Mesenchymal stem cell (in vitro differentiated cells and primary cell): ENCODE results near the gene ACYP1.

Experiments
- DNase-seq: peaks from one replicate; pipeline ENCODE4 v3.0.0-alpha.2; 2013
- H2AFZ ChIP-seq: one replicate; pipeline ENCODE4 v1.6.1; 2013; ENCODE audit warnings: low read depth, mild to moderate bottlenecking, control low read depth, inconsistent platforms, low read length, moderate library complexity
- H2AK5ac ChIP-seq: 2 replicates; pipeline ENCODE4 v1.6.1; 2013; ENCODE audit warnings: low read length, moderate library complexity, mild to moderate bottlenecking, inconsistent platforms; ENCODE audit not compliant: severe bottlenecking
- H2BK120ac ChIP-seq: one replicate; pipeline ENCODE4 v1.6.1; 2013; ENCODE audit warnings: low read depth, mild to moderate bottlenecking, inconsistent platforms, low read length, moderate library complexity
- H2BK12ac ChIP-seq, 2 experiments: one replicate each; pipeline ENCODE4 v1.6.1; 2013; ENCODE audit warnings: inconsistent platforms in 2 of 2, low read length in 2 of 2, mild to moderate bottlenecking in 2 of 2, moderate library complexity in 2 of 2, control low read depth in 1 of 2
- H2BK15ac ChIP-seq: one replicate; pipeline ENCODE4 v1.6.1; 2013; ENCODE audit warnings: mild to moderate bottlenecking, low read depth, inconsistent platforms; ENCODE audit not compliant: poor library complexity, severe bottlenecking
- H2BK5ac ChIP-seq: 2 replicates; pipeline ENCODE4 v1.6.1; 2013; ENCODE audit warnings: low read depth, mild to moderate bottlenecking, low read length, control low read depth, inconsistent platforms; ENCODE audit not compliant: poor library complexity, severe bottlenecking
- H3K14ac ChIP-seq, 2 experiments: one replicate each; pipeline ENCODE4 v1.6.1; 2013; ENCODE audit warnings: inconsistent platforms in 2 of 2, low read length in 2 of 2, control low read depth in 1 of 2, mild to moderate bottlenecking in 1 of 2, moderate library complexity in 1 of 2
- H3K18ac ChIP-seq, 2 experiments: one replicate each; pipeline ENCODE4 v1.6.1; 2013; ENCODE audit warnings: inconsistent platforms in 2 of 2, low read length in 2 of 2, control low read depth in 1 of 2, low read depth in 1 of 2, mild to moderate bottlenecking in 1 of 2
- H3K23ac ChIP-seq, 2 experiments: one replicate each; pipeline ENCODE4 v1.6.1; 2013; ENCODE audit warnings: inconsistent platforms in 2 of 2, low read length in 2 of 2, mild to moderate bottlenecking in 2 of 2, moderate library complexity in 2 of 2, control low read depth in 1 of 2
- H3K27ac ChIP-seq: 2 replicates; pipeline ENCODE4 v1.5.1; 2013; ENCODE audit warnings: mild to moderate bottlenecking, moderate library complexity, low read length, control low read depth, inconsistent platforms; ENCODE audit not compliant: poor library complexity, severe bottlenecking
- H3K27me3 ChIP-seq, 2 experiments: 2 replicates each; pipeline versions ENCODE4 v1.6.1 to v1.7.0; 2013; ENCODE audit warnings: low read length in 2 of 2, mild to moderate bottlenecking in 2 of 2, moderate library complexity in 2 of 2, control low read depth in 1 of 2, inconsistent platforms in 1 of 2; ENCODE audit not compliant: control insufficient read depth in 1 of 2, insufficient read depth in 1 of 2
- H3K36me3 ChIP-seq, 2 experiments: 2 replicates each; pipeline versions ENCODE4 v1.6.1 to v1.7.0; 2013; ENCODE audit warnings: low read length in 2 of 2, control low read depth in 1 of 2, inconsistent platforms in 1 of 2, low read depth in 1 of 2, mild to moderate bottlenecking in 1 of 2; ENCODE audit not compliant: insufficient read depth in 2 of 2, control insufficient read depth in 1 of 2
- H3K4ac ChIP-seq, 2 experiments: one replicate each; pipeline ENCODE4 v1.6.1; 2013; ENCODE audit warnings: inconsistent platforms in 2 of 2, low read length in 2 of 2, mild to moderate bottlenecking in 2 of 2, moderate library complexity in 2 of 2, control low read depth in 1 of 2, low read depth in 1 of 2
- H3K4me1 ChIP-seq: 2 replicates; pipeline ENCODE4 v1.6.1; 2013; ENCODE audit warnings: low read depth, low read length, control low read depth; ENCODE audit not compliant: control insufficient read depth, insufficient read depth
- H3K4me2 ChIP-seq: 2 replicates; pipeline ENCODE4 v1.6.1; 2013; ENCODE audit warnings: low read length, mild to moderate bottlenecking, inconsistent platforms; ENCODE audit not compliant: poor library complexity, severe bottlenecking
- H3K4me3 ChIP-seq, 2 experiments: 2 replicates each; pipeline versions ENCODE4 v1.5.1 to v1.7.0; 2013; ENCODE audit warnings: low read length in 2 of 2, mild to moderate bottlenecking in 2 of 2, control low read depth in 1 of 2, low read depth in 1 of 2; ENCODE audit not compliant: insufficient read depth in 1 of 2
- H3K79me1 ChIP-seq: replicated peaks from 2 replicates; pipeline ENCODE4 v1.6.1; 2013; ENCODE audit warnings: mild to moderate bottlenecking, control low read depth, low read length, inconsistent platforms; ENCODE audit not compliant: poor library complexity, severe bottlenecking
- H3K9ac ChIP-seq: 2 replicates; pipeline ENCODE4 v1.7.0; 2013; ENCODE audit warnings: mild to moderate bottlenecking, low read length, moderate library complexity
- H3K9me3 ChIP-seq: 2 replicates; pipeline ENCODE4 v1.7.0; 2013; ENCODE audit warnings: mild to moderate bottlenecking, low read length; ENCODE audit not compliant: control insufficient read depth
- H4K8ac ChIP-seq: one replicate; pipeline ENCODE4 v1.6.1; 2013; ENCODE audit warnings: inconsistent platforms, mild to moderate bottlenecking, low read length, moderate library complexity
- H4K91ac ChIP-seq: one replicate; pipeline ENCODE4 v1.6.1; 2013; ENCODE audit warnings: mild to moderate bottlenecking, low read length, inconsistent platforms
- WGBS: methylation state at CpG from one replicate; pipeline ENCODE4 v1.1.7; 2013; ENCODE audit warnings: mixed read lengths; 5-methylcytosine and 5-hydroxymethylcytosine counted together

ACYP1 gene

GRCh38 chr14:75018694-75019093 is 45.1 kb downstream of the ACYP1 start:
- H3K14ac ChIP-seq = no peak overlapping the region
- H2BK15ac ChIP-seq = no peak overlapping the region
- H4K8ac ChIP-seq = no peak overlapping the region
- no peak overlapping the region for H2BK12ac ChIP-seq
- H3K9ac ChIP-seq = no peak overlapping the region
- H2AFZ ChIP-seq = no peak overlapping the region
- H3K23ac ChIP-seq = no peak overlapping the region
- no peak overlapping the region for H3K18ac ChIP-seq
- no peak for DNase-seq
- H3K27ac ChIP-seq = no peak overlapping the region
- no peak overlapping the region for H2AK5ac ChIP-seq
- no peaks in the 10 kb centered on the region for H3K4me1 ChIP-seq
- no peak overlapping the region for H4K91ac ChIP-seq
- no peak overlapping the region for H2BK5ac ChIP-seq
- no peak overlapping the region for H3K4me3 ChIP-seq
- no peak overlapping the region for H3K4me2 ChIP-seq
- no peaks in the 10 kb centered on the region for H3K9me3 ChIP-seq
- H3K36me3 ChIP-seq = peaks cover 22 to 92% of the 10 kb centered on the region in 2 experiments
- no peak overlapping the region for H3K4ac ChIP-seq
- H3K27me3 ChIP-seq = no peaks in the 10 kb centered on the region
- 100% methylated on average over 2 of the region's 3 CpGs for WGBS
- H3K79me1 ChIP-seq = peaks cover 6% of the 10 kb centered on the region
- H2BK120ac ChIP-seq = no peak overlapping the region

- WGBS = 93% methylated on average over 3 of the region's 3 CpGs
Observed at GRCh38 chr14:75016815-75017214, 47.0 kb downstream of the ACYP1 start.

GRCh38 chr14:75015496-75015895 is 48.3 kb downstream of the ACYP1 start:
- Histone ChIP-seq H3K79me1 (peaks cover 7% of the 10 kb centered on the region), H2BK5ac (no peak overlapping the region), H3K4me2 (no peak overlapping the region), H3K9ac (no peak overlapping the region), H4K91ac (no peak overlapping the region), H2BK15ac (no peak overlapping the region), H3K9me3 (no peaks in the 10 kb centered on the region), H3K36me3 (peaks cover 23 to 74% of the 10 kb centered on the region in 2 experiments), H3K27me3 (no peaks in the 10 kb centered on the region), H2AFZ (no peak overlapping the region), H3K14ac (no peak overlapping the region), H3K4ac (no peak overlapping the region), H3K4me1 (peaks cover 1% of the 10 kb centered on the region), H4K8ac (no peak overlapping the region), H2BK120ac (no peak overlapping the region), H3K23ac (no peak overlapping the region), H3K27ac (no peak overlapping the region), H3K18ac (no peak overlapping the region), H3K4me3 (no peak overlapping the region), H2AK5ac (no peak overlapping the region), H2BK12ac (no peak overlapping the region)
- DNase-seq = no peak
- WGBS = 98% methylated on average over 4 of the region's 5 CpGs

More at GRCh38 chr14:75016815-75017214, 47.0 kb downstream of the ACYP1 start:
- Histone ChIP-seq H3K18ac (no peak overlapping the region), H2AK5ac (no peak overlapping the region), H3K4me3 (no peak overlapping the region), H3K27ac (no peak overlapping the region), H3K27me3 (no peaks in the 10 kb centered on the region), H2BK5ac (no peak overlapping the region), H4K8ac (no peak overlapping the region), H3K36me3 (peaks cover 23 to 85% of the 10 kb centered on the region in 2 experiments), H3K4me2 (no peak overlapping the region), H3K9ac (no peak overlapping the region), H3K9me3 (no peaks in the 10 kb centered on the region), H3K23ac (no peak overlapping the region), H4K91ac (no peak overlapping the region), H3K4me1 (no peaks in the 10 kb centered on the region), H2BK15ac (no peak overlapping the region), H2BK120ac (no peak overlapping the region), H2BK12ac (no peak overlapping the region), H3K14ac (no peak overlapping the region), H3K79me1 (peaks cover 6% of the 10 kb centered on the region), H3K4ac (no peak overlapping the region), H2AFZ (no peak overlapping the region)
- no peak for DNase-seq

GRCh38 chr14:75013290-75013689 is 50.5 kb downstream of the ACYP1 start:
- H4K8ac ChIP-seq = no peak overlapping the region
- H3K4me1 ChIP-seq = peaks cover 1% of the 10 kb centered on the region
- H3K9ac ChIP-seq = no peak overlapping the region
- WGBS = 99% methylated on average over 6 of the region's 6 CpGs
- no peak for DNase-seq
- H3K36me3 ChIP-seq = peaks cover 27 to 76% of the 10 kb centered on the region in 2 experiments
- no peak overlapping the region for H4K91ac ChIP-seq
- H3K18ac ChIP-seq = no peak overlapping the region
- no peak overlapping the region for H3K14ac ChIP-seq
- H3K23ac ChIP-seq = no peak overlapping the region
- H3K4ac ChIP-seq = no peak overlapping the region
- H2BK5ac ChIP-seq = no peak overlapping the region
- H3K27me3 ChIP-seq = no peaks in the 10 kb centered on the region
- no peak overlapping the region for H3K4me2 ChIP-seq
- H2BK12ac ChIP-seq = no peak overlapping the region
- no peak overlapping the region for H2BK120ac ChIP-seq
- no peaks in the 10 kb centered on the region for H3K9me3 ChIP-seq
- peaks cover 7% of the 10 kb centered on the region for H3K79me1 ChIP-seq
- no peak overlapping the region for H2AK5ac ChIP-seq
- H2AFZ ChIP-seq = no peak overlapping the region
- H3K27ac ChIP-seq = no peak overlapping the region
- H2BK15ac ChIP-seq = no peak overlapping the region
- H3K4me3 ChIP-seq = no peak overlapping the region
